Left ventricle myocardium inferior (tissue), 1 donor: ENCODE measurements around the gene RFT1. TPM values are rescaled to one million over a fixed set of nuclear protein-coding genes. Genes with fewer than 3 reads are reported as not detected.

Experiments
- DNase-seq: peaks from one replicate; pipeline ENCODE4 v3.0.0-alpha.2; 2020
- H3K27ac ChIP-seq: fragments of 200-600 bp; replicated peaks from 2 replicates; pipeline ENCODE4 v1.8.0; 2021
- H3K27me3 ChIP-seq: fragments of 200-600 bp; 2 replicates; pipeline ENCODE4 v1.8.0; 2021; ENCODE audit warnings: low read depth
- H3K36me3 ChIP-seq: fragments of 200-600 bp; 2 replicates; pipeline ENCODE4 v1.8.0; 2021
- H3K4me1 ChIP-seq: fragments of 200-600 bp; 2 replicates; pipeline ENCODE4 v1.8.0; 2021
- H3K4me3 ChIP-seq: fragments of 200-600 bp; 2 replicates; pipeline ENCODE4 v1.8.0; 2021; ENCODE audit warnings: mild to moderate bottlenecking, moderate library complexity
- H3K9me3 ChIP-seq: fragments of 200-600 bp; replicated peaks from 2 replicates; pipeline ENCODE4 v1.8.0; 2021
- intact Hi-C: fragments of 100-400 bp; cut with micrococcal nuclease; formaldehyde crosslinking; loops from one replicate; pipeline ENCODE4 v1.11.0; 2022
- total RNA-seq: library from RNA; stranded (reverse); fragmentation: NEBNext Ultra II Directional; extraction: Animal tissue kit (Norgen Biotek cat#: 25700); gene quantifications from one replicate; pipeline ENCODE4 v1.2.1, GENCODE V29; 2021
- TF ChIP-seq, protein P1 (sequence below): fragments of 200-600 bp; IDR thresholded peaks from 2 replicates; pipeline ENCODE4 v1.8.0; 2021; ENCODE audit warnings: antibody characterized with exemption, mild to moderate bottlenecking, borderline replicate concordance
- donor health status: DM: no; HTN: yes; CAD: no; lungs with severe emphysema.

RFT1 gene
- total RNA-seq, 1 donor from 2014 or later: 9.4 TPM

GRCh38 chr3:53122255-53122932 lies 7.8 kb downstream of the RFT1 start:
- no peak for DNase-seq
- TF ChIP-seq, protein P1, sequence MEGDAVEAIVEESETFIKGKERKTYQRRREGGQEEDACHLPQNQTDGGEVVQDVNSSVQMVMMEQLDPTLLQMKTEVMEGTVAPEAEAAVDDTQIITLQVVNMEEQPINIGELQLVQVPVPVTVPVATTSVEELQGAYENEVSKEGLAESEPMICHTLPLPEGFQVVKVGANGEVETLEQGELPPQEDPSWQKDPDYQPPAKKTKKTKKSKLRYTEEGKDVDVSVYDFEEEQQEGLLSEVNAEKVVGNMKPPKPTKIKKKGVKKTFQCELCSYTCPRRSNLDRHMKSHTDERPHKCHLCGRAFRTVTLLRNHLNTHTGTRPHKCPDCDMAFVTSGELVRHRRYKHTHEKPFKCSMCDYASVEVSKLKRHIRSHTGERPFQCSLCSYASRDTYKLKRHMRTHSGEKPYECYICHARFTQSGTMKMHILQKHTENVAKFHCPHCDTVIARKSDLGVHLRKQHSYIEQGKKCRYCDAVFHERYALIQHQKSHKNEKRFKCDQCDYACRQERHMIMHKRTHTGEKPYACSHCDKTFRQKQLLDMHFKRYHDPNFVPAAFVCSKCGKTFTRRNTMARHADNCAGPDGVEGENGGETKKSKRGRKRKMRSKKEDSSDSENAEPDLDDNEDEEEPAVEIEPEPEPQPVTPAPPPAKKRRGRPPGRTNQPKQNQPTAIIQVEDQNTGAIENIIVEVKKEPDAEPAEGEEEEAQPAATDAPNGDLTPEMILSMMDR: no peak
- Histone ChIP-seq H3K9me3 (no peaks in the 10 kb centered on the region), H3K4me1 (peaks cover 48% of the 10 kb centered on the region), H3K36me3 (peaks cover 85% of the 10 kb centered on the region), H3K27ac (peak overlapping the region; percentile 65), H3K27me3 (no peaks in the 10 kb centered on the region), H3K4me3 (no peak overlapping the region)
- intact Hi-C loops: no loop called here

DNA sequence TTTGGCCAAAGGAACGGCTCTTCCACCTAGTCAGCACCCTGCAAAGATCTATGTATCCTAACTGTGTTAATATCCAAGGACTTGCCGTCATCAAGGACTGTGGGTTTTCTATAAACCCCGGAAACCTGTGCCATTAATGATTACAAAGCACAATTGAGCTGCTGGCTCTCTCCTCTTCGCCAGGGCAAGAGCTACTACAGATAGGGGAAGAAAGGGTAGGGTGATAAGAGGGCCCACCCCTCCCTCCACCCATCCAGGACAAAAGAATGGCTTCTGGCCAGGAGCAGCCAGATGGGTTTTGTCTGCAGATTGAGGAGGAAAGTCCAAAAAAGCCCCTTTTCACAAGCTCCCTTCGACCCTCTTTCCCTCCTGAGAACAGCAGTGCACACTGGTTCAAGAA lies 9.9 kb downstream of the RFT1 start:
- Histone ChIP-seq H3K36me3 (peaks cover 97% of the 10 kb centered on the region), H3K4me3 (peak overlapping the region; percentile 0), H3K9me3 (no peaks in the 10 kb centered on the region), H3K4me1 (peaks cover 52% of the 10 kb centered on the region), H3K27ac (peak overlapping the region; percentile 65), H3K27me3 (no peaks in the 10 kb centered on the region)
- DNase-seq: no peak
- TF ChIP-seq, protein P1: no peak
- intact Hi-C loops: no loop called here

GRCh38 chr3:53116956-53117355 lies 13.3 kb downstream of the RFT1 start:
- H3K36me3 ChIP-seq: peaks cover 67% of the 10 kb centered on the region
- H3K27ac ChIP-seq: no peak overlapping the region
- TF ChIP-seq, protein P1: no peak
- no peaks in the 10 kb centered on the region for H3K9me3 ChIP-seq
- intact Hi-C loops: no loop called here
- H3K27me3 ChIP-seq: no peaks in the 10 kb centered on the region
- H3K4me1 ChIP-seq: peaks cover 66% of the 10 kb centered on the region
- DNase-seq: no peak
- no peak overlapping the region for H3K4me3 ChIP-seq

DNA sequence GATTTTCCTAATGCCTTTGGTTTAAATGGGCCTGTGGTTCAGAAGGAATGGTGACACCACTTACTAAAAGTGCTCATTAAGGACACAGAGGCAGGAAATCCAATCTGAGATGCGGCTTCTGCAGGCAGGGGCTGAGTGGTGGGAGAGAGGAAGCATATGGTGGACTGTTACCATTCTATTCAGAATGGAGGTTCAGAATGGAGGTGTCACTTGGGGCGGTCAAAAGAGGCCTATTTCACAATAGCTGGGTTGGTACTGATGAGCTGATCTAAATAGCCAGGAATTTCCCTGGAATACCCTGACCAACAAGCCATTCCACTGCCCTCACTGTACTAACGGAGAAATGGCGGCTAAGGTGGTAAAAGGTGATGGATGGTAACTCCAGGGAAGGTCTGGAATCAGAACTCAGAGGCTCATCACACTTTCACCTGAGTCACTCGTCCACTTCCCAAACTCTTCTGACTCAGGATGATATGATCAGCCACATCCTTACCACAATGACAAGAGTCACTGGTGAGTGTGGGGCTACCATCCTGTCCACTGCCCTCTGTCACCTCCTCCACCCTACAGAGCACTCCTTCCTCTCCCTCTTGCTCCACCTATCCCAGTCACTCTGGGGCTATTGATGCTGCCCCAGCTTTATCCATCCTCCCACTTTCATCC lies 15.7 kb downstream of the RFT1 start:
- intact Hi-C loops: loop anchor here (2.0 kb wide), 1 partner anchor 80 kb away; no protein-coding TSS in a partner anchor
- Histone ChIP-seq H3K9me3 (no peaks in the 10 kb centered on the region), H3K36me3 (peaks cover 64% of the 10 kb centered on the region), H3K27ac (peak overlapping the region; percentile 85), H3K27me3 (no peaks in the 10 kb centered on the region), H3K4me1 (peaks cover 56% of the 10 kb centered on the region), H3K4me3 (no peak overlapping the region)
- no peak for DNase-seq
- TF ChIP-seq, protein P1: no peak

DNA sequence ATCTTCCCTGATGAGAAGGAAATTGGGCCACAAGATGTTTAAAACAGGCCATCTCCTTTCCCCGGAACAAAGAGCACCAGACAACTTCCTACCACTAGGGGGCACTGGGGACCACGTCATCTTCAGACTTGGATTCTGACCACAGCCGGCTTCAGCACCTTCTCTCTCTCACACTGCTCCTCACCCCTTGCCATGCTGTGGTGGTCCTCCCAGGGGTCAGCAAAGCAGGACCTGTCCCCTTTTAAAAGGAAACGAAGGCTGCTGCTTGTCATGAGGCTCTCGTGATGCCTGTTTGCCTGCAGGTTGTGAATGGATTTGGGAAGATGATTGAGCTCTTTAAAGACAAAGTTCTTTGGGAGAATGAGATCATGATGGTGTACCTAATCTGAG lies 16.2 kb downstream of the RFT1 start:
- peak; percentile 77 for DNase-seq
- Histone ChIP-seq H3K27ac (peak overlapping the region; percentile 85), H3K4me3 (no peak overlapping the region), H3K9me3 (no peaks in the 10 kb centered on the region), H3K36me3 (peaks cover 64% of the 10 kb centered on the region), H3K27me3 (no peaks in the 10 kb centered on the region), H3K4me1 (peaks cover 52% of the 10 kb centered on the region)
- intact Hi-C loops: loop anchor here (2.0 kb wide), 1 partner anchor 81 kb away; no protein-coding TSS in a partner anchor
- TF ChIP-seq, protein P1: peak; percentile 91
